Islet of Langerhans (tissue), 1 donor: ENCODE results near the gene STPG1.

Source experiments
- FAIRE-seq: peaks from one replicate; lab custom pipeline; 2011; peaks lifted over from hg19 to GRCh38; lab: Jason Lieb, UNC

Gene STPG1

GRCh38 chr1:24369801-24370200 lies 43.8 kb downstream of the STPG1 start:
- no peak for FAIRE-seq

GRCh38 chr1:24369199-24369598 lies 44.4 kb downstream of the STPG1 start:
- no peak for FAIRE-seq

- no peak for FAIRE-seq
Measured at GRCh38 chr1:24366707-24367106, 46.9 kb downstream of the STPG1 start.

GRCh38 chr1:24364975-24365678 lies 48.5 kb downstream of the STPG1 start:
- FAIRE-seq, result no peak

GRCh38 chr1:24364605-24364974 lies 49.0 kb downstream of the STPG1 start:
- FAIRE-seq, result no peak

GRCh38 chr1:24363994-24364393 lies 49.6 kb downstream of the STPG1 start:
- FAIRE-seq, result no peak

GRCh38 chr1:24362982-24363614 lies 50.5 kb downstream of the STPG1 start:
- no peak for FAIRE-seq

- FAIRE-seq, result no peak
Measured at GRCh38 chr1:24362396-24362795, 51.2 kb downstream of the STPG1 start.

- no peak for FAIRE-seq
Measured at GRCh38 chr1:24361811-24362210, 51.8 kb downstream of the STPG1 start.

- no peak for FAIRE-seq
Measured at GRCh38 chr1:24360681-24361080, 52.9 kb downstream of the STPG1 start.

- FAIRE-seq, result no peak
Measured at GRCh38 chr1:24357038-24357437, 56.5 kb downstream of the STPG1 start.

- no peak for FAIRE-seq
Measured at GRCh38 chr1:24355466-24355865, 58.1 kb downstream of the STPG1 start.

GRCh38 chr1:24353292-24353891 lies 60.2 kb downstream of the STPG1 start:
- FAIRE-seq, result no peak

- FAIRE-seq, result no peak
Measured at GRCh38 chr1:24351918-24352627, 61.5 kb downstream of the STPG1 start.

GRCh38 chr1:24351247-24351646 lies 62.3 kb downstream of the STPG1 start:
- FAIRE-seq, result no peak

- no peak for FAIRE-seq
Measured at GRCh38 chr1:24349891-24350290, 63.7 kb downstream of the STPG1 start.

GRCh38 chr1:24348196-24348595 lies 65.4 kb downstream of the STPG1 start:
- no peak for FAIRE-seq

- FAIRE-seq, result no peak
Measured at GRCh38 chr1:24347159-24347934, 66.2 kb downstream of the STPG1 start.

GRCh38 chr1:24345334-24345733 lies 68.2 kb downstream of the STPG1 start:
- no peak for FAIRE-seq

GRCh38 chr1:24344090-24344742 lies 69.4 kb downstream of the STPG1 start:
- FAIRE-seq, result no peak

- no peak for FAIRE-seq
Measured at GRCh38 chr1:24343412-24344089, 70.0 kb downstream of the STPG1 start.
